ENCODE measurements around the gene PTPN2. TPM values are rescaled to one million over a fixed set of nuclear protein-coding genes. Genes with fewer than 3 reads are reported as not detected.

Gene PTPN2
- total and polyA plus RNA-seq, 9 of the 15 experiments (the other 6 are each of a cell fraction or from before 2014, with no cell fraction given) = 36.6 to 66.4 (median 43.8) TPM

DNA sequence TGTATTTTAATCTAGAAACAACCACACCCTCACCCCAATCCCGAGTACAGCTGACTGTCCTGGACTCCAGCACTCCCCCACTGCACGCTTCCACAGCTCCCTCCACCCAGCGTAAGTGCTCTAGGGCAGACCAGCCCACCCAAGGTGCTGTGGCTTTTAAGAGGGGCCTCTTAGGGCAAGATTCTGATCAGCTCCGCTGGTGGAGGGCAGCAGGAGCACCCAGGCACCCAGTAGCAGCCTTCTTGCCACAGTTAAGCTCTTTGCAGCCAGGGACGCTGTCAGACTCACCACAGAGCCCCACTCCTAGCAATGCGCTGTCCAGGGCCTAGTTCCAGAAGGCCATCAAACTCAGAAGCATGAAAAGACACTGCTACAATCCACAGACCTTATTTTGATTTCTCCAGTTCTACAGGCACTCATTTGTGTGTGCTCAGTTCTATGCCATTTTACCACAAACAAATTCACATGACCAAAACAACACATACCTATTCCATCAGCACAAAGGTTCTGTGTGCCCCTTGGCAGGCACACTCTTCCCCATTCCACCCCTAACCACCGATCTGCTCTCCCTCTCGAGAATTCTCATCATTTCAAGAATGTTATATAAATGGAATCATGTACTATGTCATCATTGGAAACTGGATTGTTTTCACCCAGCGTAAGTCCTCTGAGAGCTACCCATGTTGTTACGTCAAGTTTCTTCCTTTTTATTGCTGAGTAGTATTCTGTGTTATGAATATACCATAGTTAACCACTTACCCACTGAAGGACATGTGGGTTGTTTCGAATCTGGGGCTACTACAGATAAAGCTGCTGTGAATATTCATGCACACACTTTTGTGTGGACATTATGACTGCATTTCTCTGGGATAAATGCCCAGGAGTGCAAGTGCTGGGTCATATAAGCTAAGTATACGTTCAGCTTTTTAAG, 40.4 kb downstream of the PTPN2 start (continued):
- peak; percentile 66; the same call in 1 of the 2 replicates for TF ChIP-seq TFAP4 (CRISPR knock-in tag; IDR thresholded peaks at IDR 0.05; ENCODE audit: borderline replicate concordance)
- TF ChIP-seq EHMT2 (IDR thresholded peaks at IDR 0.05) = peak; percentile 32; the same call in 1 of the 2 replicates
- 0 out of 2 replicates have a peak, but pooled peaks have one; percentile 13 for TF ChIP-seq MYC (IDR thresholded peaks at IDR 0.05; ENCODE audit: low read depth, low read length)
- TF ChIP-seq MYC (CRISPR knock-in tag; IDR thresholded peaks at IDR 0.05; ENCODE audit: borderline replicate concordance, low read depth) = no peak
- no peak for TF ChIP-seq RBM22 (IDR thresholded peaks at IDR 0.05; ENCODE audit: low read depth, low read length, poor library complexity, severe bottlenecking)

DNA sequence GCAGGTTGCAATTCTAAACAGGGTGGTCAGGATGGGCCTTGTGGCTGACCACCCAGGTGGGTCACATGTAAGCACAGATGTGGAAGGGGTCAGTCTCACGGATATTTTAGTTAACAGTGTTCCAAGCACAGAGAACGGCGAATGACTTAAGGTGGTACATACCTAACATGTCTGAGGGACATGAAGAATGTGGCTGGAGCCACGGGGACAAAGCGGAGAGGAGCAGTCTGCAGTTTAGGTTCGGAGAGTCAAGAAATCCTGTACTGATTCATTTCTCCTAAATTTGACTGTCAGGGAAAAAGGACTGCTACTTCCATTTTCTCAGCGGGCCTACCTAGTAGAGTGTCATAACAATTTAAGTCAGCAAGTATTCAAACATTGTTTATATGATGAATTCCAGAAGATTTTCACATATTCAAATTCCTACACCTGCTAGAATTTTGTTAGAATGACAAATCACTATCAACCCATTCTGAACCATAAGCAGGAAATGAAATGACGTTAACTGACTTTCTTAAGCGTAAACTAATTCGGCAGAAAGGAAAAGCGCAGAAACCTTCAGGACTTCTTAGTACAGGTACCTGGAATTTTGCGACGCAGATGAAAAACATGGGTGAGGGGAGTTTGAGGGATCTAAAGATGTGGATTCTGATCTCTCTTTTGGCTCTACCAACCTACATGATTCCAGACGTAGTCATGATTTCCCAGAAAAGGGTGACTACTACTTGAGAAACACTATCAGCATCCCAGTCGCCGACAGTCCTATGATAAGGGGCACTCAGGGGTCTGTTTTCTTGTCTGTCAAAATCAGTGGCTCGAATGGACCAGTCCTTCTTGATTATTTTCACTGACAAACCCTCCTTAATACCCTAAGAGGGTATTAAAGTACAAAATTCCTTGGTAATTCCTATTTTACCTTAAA, 41.3 kb downstream of the PTPN2 start:
- BruUV-seq (replicated peaks) = no TSS peak
- 56% methylated on average over 17 of the region's 17 CpGs for WGBS (ENCODE audit: insufficient coverage, low coverage, missing lambda C conversion rate)
- peaks cover 7% of the 10 kb centered on the region; the same call in 1 of the 2 replicates for H4K20me1 ChIP-seq (replicated peaks; ENCODE audit: control insufficient read depth, insufficient read depth, low read length)
- H3K36me3 ChIP-seq (ENCODE audit: control insufficient read depth, insufficient read depth, low read length) = peaks cover 11% of the 10 kb centered on the region; the same call in 2 of the 3 replicates
- in situ Hi-C loops (cut with MboI) = no loop called here
- intact Hi-C loops (cut with micrococcal nuclease) = no loop called here
- peak in 2 of 4 experiments; percentile 16 to 19 for DNase-seq (ENCODE audit: extremely low read depth in 1 of 4, low spot score in 3 of 4)
- no peak overlapping the region for H3K9ac ChIP-seq (ENCODE audit: insufficient read depth in 1 of 2, low read depth in 2 of 2, low read length in 2 of 2)
- peaks cover 3% of the 10 kb centered on the region for H3K9me1 ChIP-seq (ENCODE audit: control insufficient read depth, insufficient read depth, low read length)
- ChIA-PET CTCF (ENCODE audit: low intra/inter-chr PET ratio) (no interaction called here), POLR2A (interaction anchor here (0.6 to 2.0 kb wide), 3 partner anchors 9 to 40 kb away, joined by 3 to 8 read pairs (median 5); partner anchors contain the start of gene PTPN2)
- no peak overlapping the region for H3K4me3 ChIP-seq
- H3K27me3 ChIP-seq (ENCODE audit: control insufficient read depth in 2 of 2, insufficient read depth in 2 of 2, low read length in 2 of 2) = no peaks in the 10 kb centered on the region
- FAIRE-seq = no peak
- no peak overlapping the region for H3K27ac ChIP-seq (ENCODE audit: extremely low read depth, low read depth, low read length)
- H3K9me3 ChIP-seq (replicated peaks; ENCODE audit: control insufficient read depth, insufficient read depth, low read depth, low read length) = no peaks in the 10 kb centered on the region
- H2AFZ ChIP-seq (ENCODE audit: low read depth, low read length) = no peak overlapping the region
- peaks cover 32% of the 10 kb centered on the region for H3K79me2 ChIP-seq (ENCODE audit: control insufficient read depth, insufficient read depth, low read length)
- H3K4me1 ChIP-seq (replicated peaks in 1 of 2; ENCODE audit: control insufficient read depth in 2 of 2, insufficient read depth in 2 of 2, low read length in 2 of 2) = peaks cover 4 to 30% of the 10 kb centered on the region in 2 experiments; a peak in 4 of 5 replicates
- peak overlapping the region; percentile 48; the same call in 1 of the 2 replicates for H3K4me2 ChIP-seq (ENCODE audit: insufficient read depth, low read length)
- no peak for ATAC-seq
- TF ChIP-seq SOX6 (IDR thresholded peaks at IDR 0.05) (no peak), CXXC5 (CRISPR knock-in tag; IDR thresholded peaks at IDR 0.05) (no peak), FOSL1 (tag; conservative IDR thresholded peaks at IDR 0.05) (peak; percentile 77), DPF2 (IDR thresholded peaks at IDR 0.05) (peak; percentile 22; the same call in 1 of the 2 replicates), ARID1B (IDR thresholded peaks at IDR 0.05) (peak; percentile 29; the same call in 1 of the 2 replicates), SP1 (CRISPR knock-in tag; IDR thresholded peaks at IDR 0.05) (no peak), TSC22D4 (tag; IDR thresholded peaks at IDR 0.05) (no peak)
- TF ChIP-seq, protein P1, sequence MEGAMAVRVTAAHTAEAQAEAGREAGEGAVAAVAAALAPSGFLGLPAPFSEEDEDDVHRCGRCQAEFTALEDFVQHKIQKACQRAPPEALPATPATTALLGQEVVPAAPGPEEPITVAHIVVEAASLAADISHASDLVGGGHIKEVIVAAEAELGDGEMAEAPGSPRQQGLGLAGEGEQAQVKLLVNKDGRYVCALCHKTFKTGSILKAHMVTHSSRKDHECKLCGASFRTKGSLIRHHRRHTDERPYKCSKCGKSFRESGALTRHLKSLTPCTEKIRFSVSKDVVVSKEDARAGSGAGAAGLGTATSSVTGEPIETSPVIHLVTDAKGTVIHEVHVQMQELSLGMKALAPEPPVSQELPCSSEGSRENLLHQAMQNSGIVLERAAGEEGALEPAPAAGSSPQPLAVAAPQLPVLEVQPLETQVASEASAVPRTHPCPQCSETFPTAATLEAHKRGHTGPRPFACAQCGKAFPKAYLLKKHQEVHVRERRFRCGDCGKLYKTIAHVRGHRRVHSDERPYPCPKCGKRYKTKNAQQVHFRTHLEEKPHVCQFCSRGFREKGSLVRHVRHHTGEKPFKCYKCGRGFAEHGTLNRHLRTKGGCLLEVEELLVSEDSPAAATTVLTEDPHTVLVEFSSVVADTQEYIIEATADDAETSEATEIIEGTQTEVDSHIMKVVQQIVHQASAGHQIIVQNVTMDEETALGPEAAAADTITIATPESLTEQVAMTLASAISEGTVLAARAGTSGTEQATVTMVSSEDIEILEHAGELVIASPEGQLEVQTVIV (CRISPR knock-in tag; IDR thresholded peaks at IDR 0.05; ENCODE audit: borderline replicate concordance) = no peak

Measured in K562 (cell line).